PC-3 (cell line): ENCODE results near the gene SAP25. TPM values are rescaled to one million over a fixed set of nuclear protein-coding genes. Genes with fewer than 3 reads are reported as not detected.

Experiments used
- ATAC-seq: fragments of 200-7000 bp; cut with Tn5 transposase; 2 replicates; pipeline ENCODE4 v1.9.1; 2020; ENCODE audit warnings: mild to moderate bottlenecking, moderate library complexity
- BruUV-seq: library from RNA; stranded (reverse); fragments of 400-500 nt; replicated peaks from 2 replicates; lab custom pipeline; 2021; lab: Mats Ljungman, UMichigan
- CTCF ChIA-PET: fragments of 300-600 bp; sonication (Branson Sonifier 250); formaldehyde crosslinking; loops from one replicate; lab custom pipeline; 2022; ENCODE audit warnings: antibody characterized with exemption; lab: Charles Lee
- POLR2A ChIA-PET: fragments of 300-600 bp; sonication (Branson Sonifier 250); formaldehyde crosslinking; loops from one replicate; lab custom pipeline; 2022; ENCODE audit warnings: antibody characterized with exemption; ENCODE audit not compliant: unreplicated experiment; lab: Charles Lee
- DNase-seq: peaks from one replicate; pipeline ENCODE4 v3.0.0-alpha.2; 2015
- H2AFZ ChIP-seq: fragments of 300-600 bp; sonication (generic); 2 replicates; pipeline ENCODE4 v1.6.0; 2016; ENCODE audit warnings: antibody characterized with exemption, low read length
- H3F3A ChIP-seq: fragments of 300-600 bp; sonication (generic); one replicate; pipeline ENCODE4 v1.6.0; 2017; ENCODE audit warnings: antibody characterized with exemption, low read length, control low read depth, mild to moderate bottlenecking; ENCODE audit not compliant: unreplicated experiment
- H3K27ac ChIP-seq: fragments of 300-600 bp; sonication (generic); 2 replicates; pipeline ENCODE4 v1.5.1; 2016; ENCODE audit warnings: mild to moderate bottlenecking, low read length
- H3K27me3 ChIP-seq: fragments of 300-600 bp; sonication (generic); 2 replicates; pipeline ENCODE4 v1.6.1; 2016; ENCODE audit warnings: low read length, mixed read lengths
- H3K36me3 ChIP-seq: fragments of 300-600 bp; sonication (generic); 2 replicates; pipeline ENCODE4 v1.6.1; 2016; ENCODE audit warnings: low read depth, mixed run types, low read length, mixed read lengths
- H3K4me1 ChIP-seq: fragments of 300-600 bp; sonication (generic); 2 replicates; pipeline ENCODE4 v1.5.1; 2016; ENCODE audit warnings: low read length; ENCODE audit not compliant: insufficient read depth
- H3K4me2 ChIP-seq: fragments of 300-600 bp; sonication (generic); 2 replicates; pipeline ENCODE4 v1.6.0; 2016; ENCODE audit warnings: low read length
- H3K4me3 ChIP-seq: fragments of 300-600 bp; sonication (generic); 2 replicates; pipeline ENCODE4 v1.5.1; 2016; ENCODE audit warnings: mild to moderate bottlenecking, low read length, mixed read lengths
- H3K79me2 ChIP-seq: fragments of 300-600 bp; sonication (generic); 2 replicates; pipeline ENCODE4 v1.6.1; 2017; ENCODE audit warnings: low read length, mixed read lengths
- H3K9ac ChIP-seq: fragments of 300-600 bp; sonication (generic); 2 replicates; pipeline ENCODE4 v1.6.0; 2016; ENCODE audit warnings: mild to moderate bottlenecking, low read length
- H3K9me2 ChIP-seq: fragments of 300-600 bp; sonication (generic); replicated peaks from 2 replicates; pipeline ENCODE4 v1.6.1; 2016; ENCODE audit warnings: mixed run types, low read length, mixed read lengths
- H3K9me3 ChIP-seq: fragments of 300-600 bp; sonication (generic); 2 replicates; pipeline ENCODE4 v1.6.1; 2016; ENCODE audit warnings: low read length, mixed read lengths
- H4K20me1 ChIP-seq: fragments of 300-600 bp; sonication (generic); 2 replicates; pipeline ENCODE4 v1.6.1; 2016; ENCODE audit warnings: low read length, mixed read lengths
- EZH2 ChIP-seq: fragments of 300-600 bp; sonication (generic); IDR thresholded peaks from one replicate; pipeline ENCODE4 v1.6.1; 2017; ENCODE audit warnings: antibody characterized with exemption, mild to moderate bottlenecking, low read length; ENCODE audit not compliant: unreplicated experiment
- EZH2phosphoT487 ChIP-seq: fragments of 300-600 bp; sonication (generic); IDR thresholded peaks from 2 replicates; pipeline ENCODE4 v1.6.1; 2018; ENCODE audit warnings: mild to moderate bottlenecking, antibody characterized with exemption, low read length, borderline replicate concordance
- intact Hi-C: fragments of 100-400 bp; cut with micrococcal nuclease; formaldehyde crosslinking; loops from 2 replicates; pipeline ENCODE4 v1.9.0; 2023
- total RNA-seq: library from RNA; depleted of rRNA; stranded (reverse); fragments of >200 nt; gene quantifications from 2 replicates; pipeline ENCODE4 v1.2.3, GENCODE V29; 2014
- TF ChIP-seq, protein P1 (sequence below): fragments of 300-600 bp; sonication (generic); conservative IDR thresholded peaks from 2 replicates; pipeline ENCODE4 v1.5.1; 2017; ENCODE audit warnings: antibody characterized with exemption, low read depth, mild to moderate bottlenecking, low read length

The SAP25 gene
- total RNA-seq, 1 experiment from 2014 or later: 0.22 TPM

DNA sequence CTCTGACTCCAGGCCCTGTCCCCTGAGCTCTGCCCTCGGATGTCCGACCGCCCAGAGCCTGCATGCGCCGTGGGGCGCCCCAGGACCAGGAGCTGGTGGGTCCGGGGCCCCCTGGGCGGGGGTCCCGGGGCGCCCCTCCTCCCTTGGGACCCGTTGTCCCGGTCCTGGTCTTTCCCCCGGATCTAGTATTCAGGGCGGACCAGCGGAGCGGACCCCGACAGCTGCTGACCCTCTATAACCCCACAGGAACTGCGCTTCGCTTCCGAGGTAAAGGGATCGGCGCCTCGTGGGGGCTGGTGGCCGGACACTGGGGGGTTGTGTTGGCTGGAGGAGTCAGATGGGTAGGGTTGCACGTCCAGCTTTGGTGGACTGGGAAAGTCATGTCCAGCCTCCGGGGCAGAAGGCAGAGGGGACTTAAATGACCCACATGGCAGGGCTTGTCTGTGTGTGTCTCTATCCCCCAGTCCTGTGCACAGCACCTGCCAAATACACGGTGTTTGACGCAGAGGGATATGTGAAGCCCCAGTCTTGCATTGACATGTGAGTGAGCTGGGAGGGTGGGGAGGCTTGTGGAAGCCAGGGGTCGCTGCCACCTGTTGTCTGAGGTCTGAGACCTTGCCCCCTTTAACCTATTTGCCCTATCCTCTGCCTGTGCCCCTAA, 39.2 kb upstream of the SAP25 start:
- H3F3A ChIP-seq: no peaks in the 10 kb centered on the region
- H3K4me2 ChIP-seq: peak overlapping the region; percentile 99
- H3K36me3 ChIP-seq: no peaks in the 10 kb centered on the region
- TF ChIP-seq, protein P1, sequence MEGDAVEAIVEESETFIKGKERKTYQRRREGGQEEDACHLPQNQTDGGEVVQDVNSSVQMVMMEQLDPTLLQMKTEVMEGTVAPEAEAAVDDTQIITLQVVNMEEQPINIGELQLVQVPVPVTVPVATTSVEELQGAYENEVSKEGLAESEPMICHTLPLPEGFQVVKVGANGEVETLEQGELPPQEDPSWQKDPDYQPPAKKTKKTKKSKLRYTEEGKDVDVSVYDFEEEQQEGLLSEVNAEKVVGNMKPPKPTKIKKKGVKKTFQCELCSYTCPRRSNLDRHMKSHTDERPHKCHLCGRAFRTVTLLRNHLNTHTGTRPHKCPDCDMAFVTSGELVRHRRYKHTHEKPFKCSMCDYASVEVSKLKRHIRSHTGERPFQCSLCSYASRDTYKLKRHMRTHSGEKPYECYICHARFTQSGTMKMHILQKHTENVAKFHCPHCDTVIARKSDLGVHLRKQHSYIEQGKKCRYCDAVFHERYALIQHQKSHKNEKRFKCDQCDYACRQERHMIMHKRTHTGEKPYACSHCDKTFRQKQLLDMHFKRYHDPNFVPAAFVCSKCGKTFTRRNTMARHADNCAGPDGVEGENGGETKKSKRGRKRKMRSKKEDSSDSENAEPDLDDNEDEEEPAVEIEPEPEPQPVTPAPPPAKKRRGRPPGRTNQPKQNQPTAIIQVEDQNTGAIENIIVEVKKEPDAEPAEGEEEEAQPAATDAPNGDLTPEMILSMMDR: peak; percentile 21; the same call in 1 of the 2 replicates
- no peak for TF ChIP-seq EZH2phosphoT487
- peak overlapping the region; percentile 77 for H2AFZ ChIP-seq
- no peaks in the 10 kb centered on the region for H3K27me3 ChIP-seq
- H3K4me1 ChIP-seq: 0 out of 2 replicates have a peak, but pooled peaks cover 3% of the 10 kb centered on the region
- no peak overlapping the region for H3K27ac ChIP-seq
- peak; percentile 8 for ATAC-seq
- intact Hi-C loops: loop anchor here (1.0 kb wide), 1 partner anchor 60 kb away; the partner anchor contains the start of gene GNB2
- no peaks in the 10 kb centered on the region for H3K79me2 ChIP-seq
- no peaks in the 10 kb centered on the region for H4K20me1 ChIP-seq
- H3K9me3 ChIP-seq: no peaks in the 10 kb centered on the region
- POLR2A ChIA-PET: interaction anchor here (0.6 to 1.1 kb wide), 9 partner anchors 26 to 605 kb away, joined by 3 to 11 read pairs (median 4); partner anchors contain the start of genes FBXO24, LRCH4, MEPCE and PPP1R35
- peak overlapping the region; percentile 64 for H3K9ac ChIP-seq
- CTCF ChIA-PET: interaction anchor here (0.6 to 0.8 kb wide), 6 partner anchors 20 to 184 kb away, joined by 3 to 6 read pairs (median 4); partner anchors contain the start of gene ZCWPW1
- TSS peak; percentile 57 for BruUV-seq
- H3K9me2 ChIP-seq: no peaks in the 10 kb centered on the region
- DNase-seq: peak; percentile 11
- H3K4me3 ChIP-seq: peak overlapping the region; percentile 70

DNA sequence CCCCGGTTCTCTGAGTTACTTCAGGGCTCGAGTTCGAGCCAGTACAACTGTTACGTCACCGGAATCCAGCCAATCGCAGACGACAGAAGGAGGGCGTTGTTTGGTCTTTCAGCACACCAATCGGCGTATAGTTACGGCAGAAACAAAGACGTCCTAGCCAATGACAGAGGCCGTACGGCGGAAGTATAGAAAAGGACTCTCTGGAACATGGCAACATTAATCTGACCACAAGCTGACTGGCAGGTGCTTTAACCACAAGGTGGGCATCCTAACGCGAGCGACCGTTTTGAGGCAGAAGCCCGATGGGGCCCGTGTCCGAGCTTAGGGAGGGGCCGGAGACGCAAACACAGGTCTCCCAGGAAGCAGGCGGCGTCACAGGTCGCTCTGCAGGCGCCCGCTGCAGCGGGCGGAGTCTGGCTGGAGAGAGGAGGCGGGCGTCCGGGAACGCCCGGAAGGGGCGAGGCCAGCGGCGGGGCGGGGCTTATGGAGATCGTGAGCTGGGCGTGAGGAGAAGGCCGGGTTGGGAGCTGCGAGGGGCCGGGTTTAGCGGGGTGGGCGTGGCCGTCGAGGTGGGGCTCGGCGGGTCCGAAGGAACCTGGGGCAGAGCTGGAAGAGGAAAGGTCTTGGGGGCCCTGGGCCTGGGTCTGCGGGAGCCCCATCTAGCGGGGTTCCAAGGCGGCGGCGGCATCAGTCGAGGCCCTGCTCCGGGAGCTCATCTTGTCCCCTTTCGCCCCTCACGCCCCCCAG, 38.5 kb upstream of the SAP25 start, which contains the start of gene MOSPD3:
TSS of gene MOSPD3 (plus strand) at position 558 of the 747 bp plus-strand sequence. CDS start 252 bp downstream, outside the sequence.
- POLR2A ChIA-PET: interaction anchor here (0.6 to 1.1 kb wide), 11 partner anchors 24 to 1732 kb away, joined by 3 to 7 read pairs (median 3); partner anchors contain the start of genes FBXO24, LRCH4, MEPCE and PPP1R35
- intact Hi-C loops: loop anchor here (1.0 kb wide), 1 partner anchor 61 kb away; the partner anchor contains the start of gene GNB2

More for the DNA sequence above, 38.5 kb upstream of the SAP25 start, which contains the start of gene MOSPD3:
- H3K4me3 ChIP-seq: peak within 1 kb of the TSS; percentile 70
- H2AFZ ChIP-seq: peak within 1 kb of the TSS; percentile 77
- no peaks in the 10 kb centered on the region for H3K27me3 ChIP-seq
- no peaks in the 10 kb centered on the region for H3K9me3 ChIP-seq
- CTCF ChIA-PET: interaction anchor here (0.5 to 1.0 kb wide), 8 partner anchors 20 to 222 kb away, joined by 3 to 5 read pairs (median 4); partner anchors contain the start of gene FBXO24
- H3K4me2 ChIP-seq: peak within 1 kb of the TSS; percentile 99
- no TSS peak for BruUV-seq
- peak within 1 kb of the TSS; percentile 23; the same call in 1 of the 2 replicates for H3K27ac ChIP-seq
- H3K4me1 ChIP-seq: peaks cover 6% of the 10 kb centered on the region; the same call in 1 of the 2 replicates
- H3F3A ChIP-seq: no peaks in the 10 kb centered on the region
- peak; percentile 99 for DNase-seq
- TF ChIP-seq, protein P1: no peak
- TF ChIP-seq EZH2phosphoT487 (no peak), EZH2 (no peak)
- H4K20me1 ChIP-seq: no peaks in the 10 kb centered on the region
- H3K9me2 ChIP-seq: no peaks in the 10 kb centered on the region
- peak within 1 kb of the TSS; percentile 64 for H3K9ac ChIP-seq
- no peaks in the 10 kb centered on the region for H3K36me3 ChIP-seq
- ATAC-seq: peak; percentile 96
- no peaks in the 10 kb centered on the region for H3K79me2 ChIP-seq
